Hepatic stellate cell (primary cell): ENCODE measurements around the gene DENND10.
"Not testable (repeated sequence)": the region's sequence is repeated elsewhere in the genome, so short reads cannot be mapped to it uniquely, and the experiment has no call there.

Source experiments
- DNase-seq: peaks from one replicate; pipeline ENCODE4 v3.0.0; 2011; ENCODE audit warnings: low spot score

DENND10 gene

GRCh38 chr10:119167041-119167440 lies 63.1 kb downstream of the DENND10 start:
- DNase-seq, result no peak

GRCh38 chr10:119174109-119174508 lies 70.2 kb downstream of the DENND10 start:
- DNase-seq, result no peak

GRCh38 chr10:119176166-119176565 lies 72.3 kb downstream of the DENND10 start:
- DNase-seq, result no peak

- DNase-seq, result no peak
Measured at GRCh38 chr10:119177708-119178371, 73.9 kb downstream of the DENND10 start.

GRCh38 chr10:119178372-119179119 lies 74.6 kb downstream of the DENND10 start, which contains the start of gene PRDX3:
PRDX3 (minus strand) TSS chr10:119178812; CDS start chr10:119178790, 22 bp downstream.
- peak; percentile 87 for DNase-seq

- DNase-seq, result not testable (repeated sequence)
Measured at GRCh38 chr10:119180850-119181400, 77.0 kb downstream of the DENND10 start.

- DNase-seq, result no peak
Measured at GRCh38 chr10:119183664-119184412, 79.9 kb downstream of the DENND10 start.
